GM23338 (cell line): ENCODE measurements around the gene AGMAT. TPM values are rescaled to one million over a fixed set of nuclear protein-coding genes. Genes with fewer than 3 reads are reported as not detected.

Experiments
- ATAC-seq: fragments of 200-7000 bp; cut with Tn5 transposase; 3 replicates; pipeline ENCODE4 v1.9.1; 2020
- DNase-seq: peaks from one replicate; pipeline ENCODE4 v3.0.0-alpha.2; 2015; ENCODE audit warnings: low spot score
- H2AFZ ChIP-seq: fragments of 200-600 bp; sonication (generic); 2 replicates; pipeline ENCODE4 v1.8.0; 2016; ENCODE audit warnings: antibody characterized with exemption, mild to moderate bottlenecking, moderate library complexity
- H3F3A ChIP-seq: fragments of 200-600 bp; sonication (generic); replicated peaks from 2 replicates; pipeline ENCODE4 v1.8.0; 2017; ENCODE audit warnings: antibody characterized with exemption, mixed run types, low read depth
- H3K27ac ChIP-seq: fragments of 200-600 bp; sonication (generic); 2 replicates; pipeline ENCODE4 v1.6.1; 2016; ENCODE audit warnings: low read depth
- H3K27me3 ChIP-seq: fragments of 200-600 bp; sonication (generic); 2 replicates; pipeline ENCODE4 v1.8.0; 2016; ENCODE audit warnings: mild to moderate bottlenecking, mixed run types, moderate library complexity; ENCODE audit not compliant: insufficient read depth
- H3K36me3 ChIP-seq: fragments of 200-600 bp; sonication (generic); 2 replicates; pipeline ENCODE4 v1.8.0; 2016; ENCODE audit warnings: mild to moderate bottlenecking; ENCODE audit not compliant: insufficient read depth
- H3K4me1 ChIP-seq: fragments of 200-600 bp; sonication (generic); 2 replicates; pipeline ENCODE4 v1.8.0; 2016; ENCODE audit warnings: mild to moderate bottlenecking, moderate library complexity; ENCODE audit not compliant: insufficient read depth
- H3K4me2 ChIP-seq: fragments of 200-600 bp; sonication (generic); 2 replicates; pipeline ENCODE4 v1.7.1; 2017; ENCODE audit warnings: mixed run types
- H3K4me3 ChIP-seq: fragments of 200-600 bp; sonication (generic); 2 replicates; pipeline ENCODE4 v1.6.1; 2016; ENCODE audit warnings: mixed run types
- H3K79me2 ChIP-seq: fragments of 200-600 bp; sonication (generic); replicated peaks from 2 replicates; pipeline ENCODE4 v1.8.0; 2017; ENCODE audit warnings: mild to moderate bottlenecking; ENCODE audit not compliant: insufficient read depth
- H3K9me2 ChIP-seq: fragments of 200-600 bp; sonication (generic); 2 replicates; pipeline ENCODE4 v1.8.0; 2017; ENCODE audit not compliant: insufficient read depth
- H4K20me1 ChIP-seq: fragments of 200-600 bp; sonication (generic); replicated peaks from 2 replicates; pipeline ENCODE4 v1.8.0; 2017; ENCODE audit warnings: mild to moderate bottlenecking; ENCODE audit not compliant: insufficient read depth
- H3K27ac Mint-ChIP-seq: 2 replicates; pipeline ENCODE4 v1.8.0; 2020; ENCODE audit warnings: inconsistent platforms, mild to moderate bottlenecking, moderate library complexity, mixed read lengths
- H3K27me3 Mint-ChIP-seq: 3 replicates; pipeline ENCODE4 v1.8.0; 2022; ENCODE audit warnings: low read depth, mild to moderate bottlenecking, moderate library complexity, mixed read lengths, inconsistent platforms; ENCODE audit not compliant: insufficient read depth, poor library complexity
- H3K36me3 Mint-ChIP-seq: 3 replicates; pipeline ENCODE4 v1.8.0; 2021; ENCODE audit warnings: low read depth, mild to moderate bottlenecking, inconsistent platforms, moderate library complexity, mixed read lengths
- H3K4me1 Mint-ChIP-seq: 3 replicates; pipeline ENCODE4 v1.8.0; 2020; ENCODE audit warnings: mild to moderate bottlenecking, inconsistent platforms, mixed read lengths
- H3K4me3 Mint-ChIP-seq: 3 replicates; pipeline ENCODE4 v1.8.0; 2021; ENCODE audit warnings: moderate library complexity, mild to moderate bottlenecking, inconsistent platforms, mixed read lengths
- H3K9me3 Mint-ChIP-seq: 3 replicates; pipeline ENCODE4 v1.8.0; 2020; ENCODE audit warnings: moderate library complexity, mild to moderate bottlenecking, inconsistent platforms, mixed read lengths
- CREB1 ChIP-seq: fragments of 250-450 bp; sonication (Bioruptor Pico); IDR thresholded peaks from 2 replicates; pipeline ENCODE4 v1.5.0; 2020; ENCODE audit warnings: low read depth, mild to moderate bottlenecking, moderate library complexity
- EZH2 ChIP-seq: fragments of 200-600 bp; sonication (generic); IDR thresholded peaks from one replicate; pipeline ENCODE4 v1.8.0; 2017; ENCODE audit warnings: antibody characterized with exemption, mild to moderate bottlenecking, low read depth; ENCODE audit not compliant: unreplicated experiment
- EZH2phosphoT487 ChIP-seq: fragments of 200-600 bp; sonication (generic); IDR thresholded peaks from one replicate; pipeline ENCODE4 v1.8.1; 2018; ENCODE audit warnings: antibody characterized with exemption; ENCODE audit not compliant: unreplicated experiment
- JUNB ChIP-seq: IDR thresholded peaks from one replicate; pipeline ENCODE4 v1.6.1; 2016; ENCODE audit warnings: antibody characterized with exemption; ENCODE audit not compliant: unreplicated experiment
- NANOG ChIP-seq: IDR thresholded peaks from 2 replicates; pipeline ENCODE4 v1.6.1; 2016; ENCODE audit warnings: antibody characterized with exemption, borderline replicate concordance
- POLR2AphosphoS5 ChIP-seq: IDR thresholded peaks from 2 replicates; pipeline ENCODE4 v1.6.1; 2016; ENCODE audit warnings: antibody characterized with exemption, low read depth
- REST ChIP-seq: IDR thresholded peaks from one replicate; pipeline ENCODE4 v1.6.1; 2018; ENCODE audit warnings: antibody characterized with exemption; ENCODE audit not compliant: unreplicated experiment
- ZNF114 ChIP-seq: fragments of 250-450 bp; sonication (Bioruptor Pico); IDR thresholded peaks from 2 replicates; pipeline ENCODE4 v1.5.0; 2020; ENCODE audit warnings: mild to moderate bottlenecking, moderate library complexity
- ZNF331 ChIP-seq: fragments of 250-450 bp; sonication (Bioruptor Pico); IDR thresholded peaks from 2 replicates; pipeline ENCODE4 v1.5.0; 2020; ENCODE audit warnings: low read depth, mild to moderate bottlenecking, moderate library complexity
- polyA plus RNA-seq: library from polyadenylated mRNA; unstranded; fragments of >200 nt; fragmentation: Nextera tagmentation; extraction: Ambion mirVana; gene quantifications from 2 replicates; pipeline ENCODE4 v1.2.1, GENCODE V29; 2016
- total RNA-seq: library from RNA; depleted of rRNA; stranded (reverse); fragments of >200 nt; shearing (Covaris generic); gene quantifications from 2 replicates; pipeline ENCODE4 v1.2.3, GENCODE V29; 2014
- TF ChIP-seq, protein P1 (sequence below): fragments of 250-450 bp; sonication (Bioruptor Pico); IDR thresholded peaks from 2 replicates; pipeline ENCODE4 v1.5.0; 2020; ENCODE audit warnings: mild to moderate bottlenecking, moderate library complexity

AGMAT gene
- total and polyA plus RNA-seq, 2 experiments from 2014 or later = 1.8 to 7.4 TPM

GRCh38 chr1:15592285-15592684 lies 7.4 kb upstream of the AGMAT start (continued):
- TF ChIP-seq REST = no peak
- no peak for TF ChIP-seq EZH2
- TF ChIP-seq CREB1 (CRISPR knock-in tag) = no peak

GRCh38 chr1:15583016-15583706 lies 1.7 kb downstream of the AGMAT start:
- Mint-ChIP-seq H3K4me1 (no peaks in the 10 kb centered on the region), H3K4me3 (peak overlapping the region; percentile 74), H3K9me3 (no peaks in the 10 kb centered on the region; the same call in 2 of the 3 replicates), H3K27me3 (peaks cover 7% of the 10 kb centered on the region), H3K27ac (no peak overlapping the region), H3K36me3 (peaks cover 5% of the 10 kb centered on the region; the same call in 2 of the 3 replicates)
- Histone ChIP-seq H3K79me2 (no peaks in the 10 kb centered on the region), H3K4me3 (no peak overlapping the region), H3K27me3 (no peaks in the 10 kb centered on the region), H3F3A (peaks cover 7% of the 10 kb centered on the region; the same call in 1 of the 2 replicates), H3K9me2 (no peaks in the 10 kb centered on the region), H3K4me2 (no peak overlapping the region), H2AFZ (no peak overlapping the region), H4K20me1 (no peaks in the 10 kb centered on the region), H3K27ac (no peak overlapping the region), H3K4me1 (no peaks in the 10 kb centered on the region), H3K36me3 (no peaks in the 10 kb centered on the region)
- DNase-seq = no peak
- ATAC-seq = no peak
- no peak for TF ChIP-seq EZH2
- no peak for TF ChIP-seq ZNF114 (CRISPR knock-in tag)
- TF ChIP-seq REST = no peak
- TF ChIP-seq ZNF331 (CRISPR knock-in tag) = no peak
- TF ChIP-seq NANOG = no peak
- no peak for TF ChIP-seq POLR2AphosphoS5
- TF ChIP-seq, protein P1, sequence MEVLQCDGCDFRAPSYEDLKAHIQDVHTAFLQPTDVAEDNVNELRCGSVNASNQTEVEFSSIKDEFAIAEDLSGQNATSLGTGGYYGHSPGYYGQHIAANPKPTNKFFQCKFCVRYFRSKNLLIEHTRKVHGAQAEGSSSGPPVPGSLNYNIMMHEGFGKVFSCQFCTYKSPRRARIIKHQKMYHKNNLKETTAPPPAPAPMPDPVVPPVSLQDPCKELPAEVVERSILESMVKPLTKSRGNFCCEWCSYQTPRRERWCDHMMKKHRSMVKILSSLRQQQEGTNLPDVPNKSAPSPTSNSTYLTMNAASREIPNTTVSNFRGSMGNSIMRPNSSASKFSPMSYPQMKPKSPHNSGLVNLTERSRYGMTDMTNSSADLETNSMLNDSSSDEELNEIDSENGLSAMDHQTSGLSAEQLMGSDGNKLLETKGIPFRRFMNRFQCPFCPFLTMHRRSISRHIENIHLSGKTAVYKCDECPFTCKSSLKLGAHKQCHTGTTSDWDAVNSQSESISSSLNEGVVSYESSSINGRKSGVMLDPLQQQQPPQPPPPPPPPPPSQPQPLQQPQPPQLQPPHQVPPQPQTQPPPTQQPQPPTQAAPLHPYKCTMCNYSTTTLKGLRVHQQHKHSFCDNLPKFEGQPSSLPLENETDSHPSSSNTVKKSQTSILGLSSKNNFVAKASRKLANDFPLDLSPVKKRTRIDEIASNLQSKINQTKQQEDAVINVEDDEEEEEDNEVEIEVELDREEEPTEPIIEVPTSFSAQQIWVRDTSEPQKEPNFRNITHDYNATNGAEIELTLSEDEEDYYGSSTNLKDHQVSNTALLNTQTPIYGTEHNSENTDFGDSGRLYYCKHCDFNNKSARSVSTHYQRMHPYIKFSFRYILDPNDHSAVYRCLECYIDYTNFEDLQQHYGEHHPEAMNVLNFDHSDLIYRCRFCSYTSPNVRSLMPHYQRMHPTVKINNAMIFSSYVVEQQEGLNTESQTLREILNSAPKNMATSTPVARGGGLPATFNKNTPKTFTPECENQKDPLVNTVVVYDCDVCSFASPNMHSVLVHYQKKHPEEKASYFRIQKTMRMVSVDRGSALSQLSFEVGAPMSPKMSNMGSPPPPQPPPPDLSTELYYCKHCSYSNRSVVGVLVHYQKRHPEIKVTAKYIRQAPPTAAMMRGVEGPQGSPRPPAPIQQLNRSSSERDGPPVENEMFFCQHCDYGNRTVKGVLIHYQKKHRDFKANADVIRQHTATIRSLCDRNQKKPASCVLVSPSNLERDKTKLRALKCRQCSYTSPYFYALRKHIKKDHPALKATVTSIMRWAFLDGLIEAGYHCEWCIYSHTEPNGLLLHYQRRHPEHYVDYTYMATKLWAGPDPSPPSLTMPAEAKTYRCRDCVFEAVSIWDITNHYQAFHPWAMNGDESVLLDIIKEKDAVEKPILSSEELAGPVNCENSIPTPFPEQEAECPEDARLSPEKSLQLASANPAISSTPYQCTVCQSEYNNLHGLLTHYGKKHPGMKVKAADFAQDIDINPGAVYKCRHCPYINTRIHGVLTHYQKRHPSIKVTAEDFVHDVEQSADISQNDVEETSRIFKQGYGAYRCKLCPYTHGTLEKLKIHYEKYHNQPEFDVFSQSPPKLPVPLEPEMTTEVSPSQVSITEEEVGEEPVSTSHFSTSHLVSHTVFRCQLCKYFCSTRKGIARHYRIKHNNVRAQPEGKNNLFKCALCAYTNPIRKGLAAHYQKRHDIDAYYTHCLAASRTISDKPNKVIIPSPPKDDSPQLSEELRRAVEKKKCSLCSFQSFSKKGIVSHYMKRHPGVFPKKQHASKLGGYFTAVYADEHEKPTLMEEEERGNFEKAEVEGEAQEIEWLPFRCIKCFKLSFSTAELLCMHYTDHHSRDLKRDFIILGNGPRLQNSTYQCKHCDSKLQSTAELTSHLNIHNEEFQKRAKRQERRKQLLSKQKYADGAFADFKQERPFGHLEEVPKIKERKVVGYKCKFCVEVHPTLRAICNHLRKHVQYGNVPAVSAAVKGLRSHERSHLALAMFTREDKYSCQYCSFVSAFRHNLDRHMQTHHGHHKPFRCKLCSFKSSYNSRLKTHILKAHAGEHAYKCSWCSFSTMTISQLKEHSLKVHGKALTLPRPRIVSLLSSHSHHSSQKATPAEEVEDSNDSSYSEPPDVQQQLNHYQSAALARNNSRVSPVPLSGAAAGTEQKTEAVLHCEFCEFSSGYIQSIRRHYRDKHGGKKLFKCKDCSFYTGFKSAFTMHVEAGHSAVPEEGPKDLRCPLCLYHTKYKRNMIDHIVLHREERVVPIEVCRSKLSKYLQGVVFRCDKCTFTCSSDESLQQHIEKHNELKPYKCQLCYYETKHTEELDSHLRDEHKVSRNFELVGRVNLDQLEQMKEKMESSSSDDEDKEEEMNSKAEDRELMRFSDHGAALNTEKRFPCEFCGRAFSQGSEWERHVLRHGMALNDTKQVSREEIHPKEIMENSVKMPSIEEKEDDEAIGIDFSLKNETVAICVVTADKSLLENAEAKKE (CRISPR knock-in tag) = no peak
- no peak for TF ChIP-seq CREB1 (CRISPR knock-in tag)
- no peak for TF ChIP-seq EZH2phosphoT487
- no peak for TF ChIP-seq JUNB
